ENCODE data around the gene RPL10. TPM values are rescaled to one million over a fixed set of nuclear protein-coding genes. Genes with fewer than 3 reads are reported as not detected.

Gene RPL10
- total and polyA plus RNA-seq, 9 donors, result 5,887 to 7,222 (median 5,979) TPM

- Histone ChIP-seq H3K4me1 (ENCODE audit: control insufficient read depth, insufficient read depth, low read length) (peaks cover 15% of the 10 kb centered on the region), H3K4me3 (ENCODE audit: low read length) (peak overlapping the region; percentile 36), H3K27ac (ENCODE audit: low read length) (peak overlapping the region; percentile 67), H3K27me3 (ENCODE audit: control insufficient read depth, insufficient read depth, low read length) (no peaks in the 10 kb centered on the region), H3K36me3 (ENCODE audit: control insufficient read depth, insufficient read depth, low read length) (peaks cover 72% of the 10 kb centered on the region), H3K9me3 (replicated peaks; ENCODE audit: control insufficient read depth, low read depth, low read length) (peaks cover 2% of the 10 kb centered on the region)
- peak; percentile 67 for DNase-seq
- 31% methylated on average over 31 of the region's 78 CpGs for WGBS (ENCODE audit: insufficient coverage)
Measured at GRCh38 chrX:154436374-154436982, 38.3 kb downstream of the RPL10 start.

GRCh38 chrX:154436983-154437752 lies 39.0 kb downstream of the RPL10 start, which contains the start of gene GDI1:
Gene GDI1, plus strand, starts transcription at chrX:154437154. Its CDS starts 101 bp downstream, at chrX:154437255.
- Histone ChIP-seq H3K4me3 (ENCODE audit: low read length) (peak within 1 kb of the TSS; percentile 60), H3K27ac (ENCODE audit: low read length) (peak within 1 kb of the TSS; percentile 67), H3K36me3 (ENCODE audit: control insufficient read depth, insufficient read depth, low read length) (peaks cover 72% of the 10 kb centered on the region), H3K9me3 (replicated peaks; ENCODE audit: control insufficient read depth, low read depth, low read length) (peaks cover 4% of the 10 kb centered on the region), H3K4me1 (ENCODE audit: control insufficient read depth, insufficient read depth, low read length) (peaks cover 15% of the 10 kb centered on the region), H3K27me3 (ENCODE audit: control insufficient read depth, insufficient read depth, low read length) (no peaks in the 10 kb centered on the region)
- WGBS (ENCODE audit: insufficient coverage), result 30% methylated on average over 83 of the region's 93 CpGs
- DNase-seq, result no peak

- Histone ChIP-seq H3K27me3 (ENCODE audit: control insufficient read depth, insufficient read depth, low read length) (no peaks in the 10 kb centered on the region), H3K4me1 (ENCODE audit: control insufficient read depth, insufficient read depth, low read length) (peaks cover 15% of the 10 kb centered on the region), H3K27ac (ENCODE audit: low read length) (no peak overlapping the region), H3K4me3 (ENCODE audit: low read length) (peak overlapping the region; percentile 60), H3K9me3 (replicated peaks; ENCODE audit: control insufficient read depth, low read depth, low read length) (peaks cover 5% of the 10 kb centered on the region), H3K36me3 (ENCODE audit: control insufficient read depth, insufficient read depth, low read length) (peaks cover 71% of the 10 kb centered on the region)
- WGBS (ENCODE audit: insufficient coverage), result 64% methylated on average over 18 of the region's 28 CpGs
- DNase-seq, result no peak
Measured at GRCh38 chrX:154437971-154438893, 40.1 kb downstream of the RPL10 start.

- H3K27ac ChIP-seq (ENCODE audit: low read length), result no peak overlapping the region
- H3K4me3 ChIP-seq (ENCODE audit: low read length), result no peak overlapping the region
- H3K36me3 ChIP-seq (ENCODE audit: control insufficient read depth, insufficient read depth, low read length), result peaks cover 55% of the 10 kb centered on the region
- H3K9me3 ChIP-seq (replicated peaks; ENCODE audit: control insufficient read depth, low read depth, low read length), result peaks cover 5% of the 10 kb centered on the region
- H3K27me3 ChIP-seq (ENCODE audit: control insufficient read depth, insufficient read depth, low read length), result no peaks in the 10 kb centered on the region
- no peak for DNase-seq
- WGBS (ENCODE audit: insufficient coverage), result 90% methylated on average over 11 of the region's 18 CpGs
- peaks cover 23% of the 10 kb centered on the region for H3K4me1 ChIP-seq (ENCODE audit: control insufficient read depth, insufficient read depth, low read length)
Measured at GRCh38 chrX:154439841-154440240, 41.7 kb downstream of the RPL10 start.

- Histone ChIP-seq H3K9me3 (replicated peaks; ENCODE audit: control insufficient read depth, low read depth, low read length) (peaks cover 5% of the 10 kb centered on the region), H3K4me1 (ENCODE audit: control insufficient read depth, insufficient read depth, low read length) (peaks cover 32% of the 10 kb centered on the region), H3K36me3 (ENCODE audit: control insufficient read depth, insufficient read depth, low read length) (peaks cover 49% of the 10 kb centered on the region), H3K27me3 (ENCODE audit: control insufficient read depth, insufficient read depth, low read length) (no peaks in the 10 kb centered on the region), H3K27ac (ENCODE audit: low read length) (no peak overlapping the region), H3K4me3 (ENCODE audit: low read length) (no peak overlapping the region)
- 85% methylated on average over 15 of the region's 17 CpGs for WGBS (ENCODE audit: insufficient coverage)
- DNase-seq, result no peak
Measured at GRCh38 chrX:154440623-154441357, 42.6 kb downstream of the RPL10 start.

GRCh38 chrX:154441564-154441963 lies 43.4 kb downstream of the RPL10 start:
- Histone ChIP-seq H3K9me3 (replicated peaks; ENCODE audit: control insufficient read depth, low read depth, low read length) (peaks cover 5% of the 10 kb centered on the region), H3K36me3 (ENCODE audit: control insufficient read depth, insufficient read depth, low read length) (peaks cover 50% of the 10 kb centered on the region), H3K4me1 (ENCODE audit: control insufficient read depth, insufficient read depth, low read length) (peaks cover 27% of the 10 kb centered on the region), H3K27ac (ENCODE audit: low read length) (no peak overlapping the region), H3K27me3 (ENCODE audit: control insufficient read depth, insufficient read depth, low read length) (no peaks in the 10 kb centered on the region), H3K4me3 (ENCODE audit: low read length) (no peak overlapping the region)
- WGBS (ENCODE audit: insufficient coverage), result 92% methylated on average over 10 of the region's 11 CpGs
- DNase-seq, result no peak

GRCh38 chrX:154441984-154442707 lies 44.0 kb downstream of the RPL10 start:
- Histone ChIP-seq H3K27me3 (ENCODE audit: control insufficient read depth, insufficient read depth, low read length) (no peaks in the 10 kb centered on the region), H3K4me1 (ENCODE audit: control insufficient read depth, insufficient read depth, low read length) (peaks cover 27% of the 10 kb centered on the region), H3K36me3 (ENCODE audit: control insufficient read depth, insufficient read depth, low read length) (peaks cover 56% of the 10 kb centered on the region), H3K27ac (ENCODE audit: low read length) (no peak overlapping the region), H3K9me3 (replicated peaks; ENCODE audit: control insufficient read depth, low read depth, low read length) (peaks cover 5% of the 10 kb centered on the region), H3K4me3 (ENCODE audit: low read length) (no peak overlapping the region)
- DNase-seq, result no peak
- WGBS (ENCODE audit: insufficient coverage), result 76% methylated on average over 20 of the region's 21 CpGs

GRCh38 chrX:154443479-154443910 lies 45.3 kb downstream of the RPL10 start:
- Histone ChIP-seq H3K4me3 (ENCODE audit: low read length) (peak overlapping the region; percentile 42), H3K9me3 (replicated peaks; ENCODE audit: control insufficient read depth, low read depth, low read length) (peaks cover 4% of the 10 kb centered on the region), H3K27me3 (ENCODE audit: control insufficient read depth, insufficient read depth, low read length) (no peaks in the 10 kb centered on the region), H3K27ac (ENCODE audit: low read length) (peak overlapping the region; percentile 85), H3K4me1 (ENCODE audit: control insufficient read depth, insufficient read depth, low read length) (peaks cover 18% of the 10 kb centered on the region), H3K36me3 (ENCODE audit: control insufficient read depth, insufficient read depth, low read length) (peaks cover 65% of the 10 kb centered on the region)
- 44% methylated on average over 10 of the region's 10 CpGs for WGBS (ENCODE audit: insufficient coverage)
- DNase-seq, result no peak

Data from muscle of leg (tissue), 11 donors.